GM12872 (cell line): ENCODE data around the gene NUDT12.

Source experiments
- CTCF ChIP-seq: IDR thresholded peaks from 3 replicates; pipeline ENCODE4 v1.5.1; 2011; ENCODE audit warnings: low read depth, mild to moderate bottlenecking, low read length, moderate library complexity; ENCODE audit not compliant: insufficient read depth

NUDT12 gene

GRCh38 chr5:103519550-103519949 lies 43.0 kb downstream of the NUDT12 start:
- peak; percentile 21; the same call in 1 of the 3 replicates for TF ChIP-seq CTCF

GRCh38 chr5:103514371-103514770 lies 48.2 kb downstream of the NUDT12 start:
- no peak for TF ChIP-seq CTCF

- TF ChIP-seq CTCF, result no peak
Measured at GRCh38 chr5:103513701-103514100, 48.9 kb downstream of the NUDT12 start.

GRCh38 chr5:103512500-103512899 lies 50.1 kb downstream of the NUDT12 start:
- no peak for TF ChIP-seq CTCF

- TF ChIP-seq CTCF, result no peak
Measured at GRCh38 chr5:103511554-103511885, 51.1 kb downstream of the NUDT12 start.

GRCh38 chr5:103510851-103511553 lies 51.6 kb downstream of the NUDT12 start:
- TF ChIP-seq CTCF, result no peak

GRCh38 chr5:103505581-103506305 lies 56.8 kb downstream of the NUDT12 start:
- no peak for TF ChIP-seq CTCF
